Ureter (tissue), 1 donor: ENCODE measurements around the gene SH3RF3. TPM values are rescaled to one million over a fixed set of nuclear protein-coding genes. Genes with fewer than 3 reads are reported as not detected.
"Not testable (repeated sequence)": the region's sequence is repeated elsewhere in the genome, so short reads cannot be mapped to it uniquely, and the experiment has no call there.

Experiments
- DNase-seq: peaks from one replicate; pipeline ENCODE4 v3.0.0-alpha.2; 2020; ENCODE audit warnings: low spot score
- total RNA-seq: library from RNA; stranded (reverse); gene quantifications from one replicate; pipeline ENCODE4 v1.2.4, GENCODE V29; 2023
- donor health status: DM: yes; HTN: yes; CAD: no.

Gene SH3RF3
- total RNA-seq, 1 donor from 2014 or later, result 8.0 TPM

- DNase-seq, result peak; percentile 39
These were observed 88.5 kb downstream of the SH3RF3 start for GRCh38 chr2:109217362-109218086.

- peak; percentile 10 for DNase-seq
These were observed 89.2 kb downstream of the SH3RF3 start for GRCh38 chr2:109218087-109218791.

DNA sequence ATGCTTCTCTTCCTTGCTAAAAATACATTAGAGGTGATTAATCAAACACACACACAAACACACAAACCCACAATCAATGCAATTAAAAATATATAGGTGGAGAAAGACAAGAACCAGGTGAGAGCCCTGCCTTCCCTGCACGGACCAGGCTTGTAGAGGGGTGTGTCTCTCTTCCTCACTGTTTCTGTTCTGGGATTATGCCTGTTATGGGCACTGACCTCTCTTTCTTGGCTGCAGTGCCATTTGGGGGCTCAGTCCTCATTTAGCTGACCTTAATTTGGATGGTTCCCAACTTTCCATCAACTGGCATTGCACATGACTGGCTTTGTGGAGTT is 89.8 kb downstream of the SH3RF3 start:
- DNase-seq, result no peak

GRCh38 chr2:109220860-109221259 is 91.9 kb downstream of the SH3RF3 start:
- no peak for DNase-seq

DNA sequence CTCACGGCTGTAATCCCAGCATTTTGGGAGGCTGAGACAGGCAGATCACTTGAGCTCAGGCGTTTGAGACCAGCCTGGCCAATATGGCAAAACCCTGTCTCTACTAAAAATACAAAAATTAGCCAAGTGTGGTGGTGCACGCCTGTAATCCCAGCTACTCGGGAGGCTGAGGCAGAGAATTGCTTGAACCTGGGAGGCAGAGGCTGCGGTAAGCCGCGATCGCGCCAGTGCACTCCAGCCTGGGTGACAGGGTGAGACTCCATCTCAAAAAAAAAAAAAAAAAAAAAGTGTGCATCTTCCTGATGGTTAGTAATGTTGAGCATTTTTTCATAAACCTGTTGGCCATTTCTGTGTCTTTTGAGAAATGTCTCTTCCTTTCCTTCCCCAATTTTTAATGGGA is 92.3 kb downstream of the SH3RF3 start:
- not testable (repeated sequence) for DNase-seq

GRCh38 chr2:109222422-109222821 is 93.4 kb downstream of the SH3RF3 start:
- DNase-seq, result no peak

- DNase-seq, result no peak
These were observed 93.9 kb downstream of the SH3RF3 start for GRCh38 chr2:109222825-109223471.

DNA sequence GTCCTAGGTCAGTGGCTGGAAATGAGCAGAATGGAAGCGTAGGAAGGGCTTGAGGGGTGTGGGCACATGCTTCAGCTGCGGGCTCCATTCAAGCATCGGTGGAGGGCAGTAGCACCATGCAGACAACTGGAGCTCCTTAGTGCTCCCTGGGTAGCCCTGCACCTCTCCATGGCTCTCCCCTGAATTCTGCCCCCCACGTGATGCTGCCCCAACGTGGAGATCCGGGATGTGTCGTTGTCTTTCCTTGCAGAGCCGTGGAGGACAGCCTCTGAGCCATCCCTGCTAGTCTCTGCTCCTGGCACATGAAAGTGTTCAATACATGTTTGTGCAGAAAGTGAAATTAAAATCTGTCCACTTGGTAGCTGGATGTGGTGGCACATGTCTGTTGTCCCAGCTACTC is 94.5 kb downstream of the SH3RF3 start:
- no peak for DNase-seq

- DNase-seq, result not testable (repeated sequence)
These were observed 95.3 kb downstream of the SH3RF3 start for GRCh38 chr2:109224341-109224740.

DNA sequence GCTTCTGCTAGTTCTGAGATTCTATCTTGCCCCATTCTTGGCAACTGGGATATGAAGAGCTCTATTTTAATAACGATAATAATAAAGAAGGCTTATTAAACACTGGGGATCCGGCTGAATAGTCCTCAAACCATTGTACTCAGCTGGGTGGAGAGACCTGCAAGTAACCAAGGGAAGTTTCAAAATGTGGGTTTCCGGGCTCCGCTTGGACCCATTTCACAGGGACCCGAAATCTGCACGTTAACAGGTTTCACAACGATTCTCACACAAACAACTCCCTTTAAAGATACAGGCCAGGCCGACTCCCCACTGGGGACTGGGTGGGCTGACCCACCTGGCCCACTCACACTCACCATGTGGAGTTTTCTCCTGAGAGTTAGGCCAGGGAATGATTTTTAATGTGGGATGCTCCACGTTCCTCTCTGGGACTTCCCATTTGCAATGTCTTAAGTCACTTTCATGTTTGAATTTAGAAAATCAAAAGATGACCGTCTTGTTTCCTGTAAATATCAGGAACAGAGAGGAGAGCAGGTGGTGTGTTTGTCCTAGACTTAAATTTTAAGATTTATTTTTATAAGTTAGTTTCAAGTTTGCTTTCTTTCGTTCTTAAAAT is 96.3 kb downstream of the SH3RF3 start:
- DNase-seq, result no peak

GRCh38 chr2:109226128-109226527 is 97.1 kb downstream of the SH3RF3 start:
- DNase-seq, result no peak

DNA sequence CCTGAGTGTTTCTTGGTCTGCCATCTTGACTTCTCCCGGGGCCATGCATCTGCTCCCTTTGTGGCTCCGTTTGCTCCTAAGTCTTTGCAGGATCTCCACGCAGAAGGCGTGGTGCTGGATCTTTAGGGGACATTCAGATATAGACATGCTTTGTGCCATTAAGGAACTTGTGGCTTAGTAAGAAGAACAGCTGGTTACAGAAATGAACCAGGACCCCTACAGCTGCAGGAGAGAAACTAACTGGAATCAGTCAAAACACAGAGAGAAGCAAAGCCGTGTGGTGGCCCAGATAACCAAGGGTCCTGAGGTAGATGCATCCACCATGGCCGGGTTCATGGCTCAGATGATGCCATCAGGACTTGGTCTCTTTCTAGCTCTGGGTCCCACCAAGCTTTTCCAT is 97.6 kb downstream of the SH3RF3 start:
- DNase-seq, result no peak

- DNase-seq, result no peak
These were observed 100.2 kb downstream of the SH3RF3 start for GRCh38 chr2:109229094-109229675.

GRCh38 chr2:109230941-109231420 is 102.0 kb downstream of the SH3RF3 start:
- DNase-seq, result no peak

DNA sequence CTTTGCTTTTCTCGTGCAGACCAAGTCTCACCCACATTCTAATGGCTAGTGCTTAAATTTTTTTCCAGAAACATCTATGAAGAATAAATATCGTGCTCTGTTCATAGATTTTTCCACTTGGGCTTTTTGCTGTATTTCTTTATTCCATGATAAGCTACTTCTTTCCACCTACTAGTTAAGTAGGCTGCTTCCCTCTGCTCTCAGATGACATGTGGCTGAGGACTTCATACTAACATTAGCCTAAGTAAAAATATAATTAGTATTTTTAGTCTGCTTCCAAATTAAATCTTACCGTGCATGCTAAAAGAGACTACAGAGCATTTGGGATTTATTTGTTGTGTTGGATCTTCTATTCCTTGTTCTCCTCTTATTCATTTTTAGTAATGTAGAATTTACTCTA is 102.4 kb downstream of the SH3RF3 start:
- no peak for DNase-seq

DNA sequence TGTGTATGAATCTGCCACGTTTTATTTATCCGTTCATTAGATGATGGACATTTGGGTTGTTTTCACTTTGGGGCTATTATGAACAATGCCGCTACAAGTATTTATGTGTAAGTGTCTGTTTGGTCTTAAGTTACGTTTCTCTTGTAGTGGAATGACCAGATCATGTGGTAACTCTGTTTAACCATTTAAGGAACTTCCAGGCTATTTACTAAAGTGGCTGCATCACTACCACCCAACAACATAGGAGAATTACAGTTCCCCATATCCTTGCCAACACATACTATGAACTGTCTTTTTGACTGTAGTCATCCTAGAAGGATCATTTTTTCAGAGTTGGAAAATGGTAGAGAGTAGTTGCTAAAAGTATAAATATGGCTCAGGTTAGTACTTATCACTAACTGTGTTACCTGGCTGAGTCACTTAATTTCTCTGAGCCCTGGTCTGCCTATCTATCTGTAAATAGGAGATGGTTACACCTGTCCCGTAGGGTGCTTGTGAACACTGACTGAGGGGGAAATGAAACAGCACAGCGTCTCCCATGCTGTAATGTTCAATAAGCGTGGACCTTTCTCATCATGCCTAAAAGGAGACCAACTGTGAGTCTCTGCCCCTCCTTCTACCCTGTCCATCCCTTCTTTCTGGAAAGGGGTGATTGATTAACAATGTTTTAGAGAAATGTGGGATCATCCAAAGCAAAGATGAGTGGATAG is 103.1 kb downstream of the SH3RF3 start:
- no peak for DNase-seq

GRCh38 chr2:109232909-109233308 is 103.9 kb downstream of the SH3RF3 start:
- no peak for DNase-seq

DNA sequence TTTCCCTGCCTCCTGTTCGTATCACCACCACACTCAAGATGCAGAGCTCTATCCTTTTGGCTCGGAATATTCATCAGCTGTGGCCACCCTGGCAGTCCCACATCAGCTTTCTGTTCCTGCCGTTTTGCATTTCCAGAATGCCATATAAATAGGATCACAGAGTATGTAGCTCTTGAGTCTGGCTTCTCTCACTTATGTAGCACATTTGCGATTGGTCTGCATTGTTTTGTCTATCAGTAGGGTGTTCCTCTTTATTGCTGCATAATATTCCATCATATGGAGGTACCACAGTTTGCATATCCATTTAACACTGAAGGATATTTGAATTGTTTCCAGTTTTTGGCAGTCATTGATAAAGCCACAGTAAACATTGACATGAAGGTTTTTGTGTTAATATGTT is 104.6 kb downstream of the SH3RF3 start:
- no peak for DNase-seq

GRCh38 chr2:109234355-109234754 is 105.3 kb downstream of the SH3RF3 start:
- no peak for DNase-seq

DNA sequence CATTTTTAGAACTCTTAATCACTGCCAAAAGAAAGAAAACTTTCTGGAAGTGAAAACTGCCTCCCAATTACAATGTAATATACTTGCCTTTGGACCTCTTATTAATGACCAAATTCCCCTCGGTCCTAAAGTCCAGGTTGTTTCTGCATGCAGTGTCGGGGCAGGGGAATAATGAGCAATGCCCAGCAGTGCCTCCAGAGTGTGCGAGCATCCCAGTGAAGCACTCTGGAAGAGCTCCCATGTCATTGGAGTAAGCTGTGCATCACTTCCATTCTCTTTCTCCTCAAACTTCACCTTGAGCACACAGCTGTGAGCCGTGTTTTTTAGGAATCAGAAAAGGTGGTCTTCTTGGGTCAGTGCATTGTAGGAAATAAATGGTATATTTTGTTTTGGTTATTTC is 107.1 kb downstream of the SH3RF3 start:
- DNase-seq, result no peak

GRCh38 chr2:109237792-109238191 is 108.8 kb downstream of the SH3RF3 start:
- no peak for DNase-seq
